Esophagus squamous epithelium (tissue), 4 donors: ENCODE results near the gene SPDEF.

ENCODE experiments used
- POLR2A ChIP-seq, 4 donors: fragments of 450-650 bp; IDR thresholded peaks; one replicate each; pipeline ENCODE4 v1.6.1; 2017; ENCODE audit warnings: antibody characterized with exemption in 4 of 4, mild to moderate bottlenecking in 4 of 4, moderate library complexity in 3 of 4
- TF ChIP-seq, protein P1 (sequence below), 6 experiments: fragments of 450-650 bp in 4 of 6; fragments of 200-600 bp in 2 of 6; sonication (generic) in 2 of 6; IDR thresholded peaks; one replicate each; pipeline ENCODE4 v1.5.1; 2016 to 2019; ENCODE audit warnings: antibody characterized with exemption in 6 of 6, mild to moderate bottlenecking in 4 of 6, moderate library complexity in 4 of 6

DNA sequence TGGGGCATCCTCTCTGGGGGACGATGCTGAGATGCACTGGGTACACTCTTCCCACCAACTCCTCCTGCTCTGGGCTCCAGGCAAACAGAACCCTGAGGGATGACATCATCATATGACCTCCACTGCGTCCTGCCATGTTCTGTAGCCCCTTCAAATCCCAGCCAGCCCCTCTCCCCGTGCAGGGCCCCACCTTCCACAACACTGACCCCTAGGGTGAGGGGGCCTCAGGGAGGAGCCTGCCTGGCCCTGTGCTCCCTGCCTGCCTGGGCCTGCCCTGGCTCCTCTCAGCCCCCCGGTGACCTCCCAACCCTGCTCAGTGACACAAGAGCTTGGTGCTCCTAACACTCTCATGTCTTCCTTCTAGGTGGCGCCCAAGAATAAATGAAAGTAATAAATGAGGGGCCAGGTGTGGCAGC lies 9.6 kb upstream of the SPDEF start:
- TF ChIP-seq, protein P1, sequence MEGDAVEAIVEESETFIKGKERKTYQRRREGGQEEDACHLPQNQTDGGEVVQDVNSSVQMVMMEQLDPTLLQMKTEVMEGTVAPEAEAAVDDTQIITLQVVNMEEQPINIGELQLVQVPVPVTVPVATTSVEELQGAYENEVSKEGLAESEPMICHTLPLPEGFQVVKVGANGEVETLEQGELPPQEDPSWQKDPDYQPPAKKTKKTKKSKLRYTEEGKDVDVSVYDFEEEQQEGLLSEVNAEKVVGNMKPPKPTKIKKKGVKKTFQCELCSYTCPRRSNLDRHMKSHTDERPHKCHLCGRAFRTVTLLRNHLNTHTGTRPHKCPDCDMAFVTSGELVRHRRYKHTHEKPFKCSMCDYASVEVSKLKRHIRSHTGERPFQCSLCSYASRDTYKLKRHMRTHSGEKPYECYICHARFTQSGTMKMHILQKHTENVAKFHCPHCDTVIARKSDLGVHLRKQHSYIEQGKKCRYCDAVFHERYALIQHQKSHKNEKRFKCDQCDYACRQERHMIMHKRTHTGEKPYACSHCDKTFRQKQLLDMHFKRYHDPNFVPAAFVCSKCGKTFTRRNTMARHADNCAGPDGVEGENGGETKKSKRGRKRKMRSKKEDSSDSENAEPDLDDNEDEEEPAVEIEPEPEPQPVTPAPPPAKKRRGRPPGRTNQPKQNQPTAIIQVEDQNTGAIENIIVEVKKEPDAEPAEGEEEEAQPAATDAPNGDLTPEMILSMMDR (IDR thresholded peaks at IDR 0.05), result no peak
- no peak for TF ChIP-seq POLR2A (IDR thresholded peaks at IDR 0.05)
